GM21737 (cell line): ENCODE results near the gene WNK2.

ENCODE experiments used
- ATAC-seq: cut with Tn5 transposase; IDR thresholded peaks from one replicate; pipeline ENCODE4 v1.9.1; 2021; ENCODE audit warnings: mild to moderate bottlenecking, moderate library complexity; ENCODE audit not compliant: unreplicated experiment

The WNK2 gene

GRCh38 chr9:93198117-93198837 is 14.3 kb downstream of the WNK2 start:
- no peak for ATAC-seq

GRCh38 chr9:93198838-93199625 is 15.1 kb downstream of the WNK2 start:
- no peak for ATAC-seq

- no peak for ATAC-seq
Measured at GRCh38 chr9:93200449-93200742, 16.5 kb downstream of the WNK2 start.

- no peak for ATAC-seq
Measured at GRCh38 chr9:93200989-93201334, 17.0 kb downstream of the WNK2 start.

DNA sequence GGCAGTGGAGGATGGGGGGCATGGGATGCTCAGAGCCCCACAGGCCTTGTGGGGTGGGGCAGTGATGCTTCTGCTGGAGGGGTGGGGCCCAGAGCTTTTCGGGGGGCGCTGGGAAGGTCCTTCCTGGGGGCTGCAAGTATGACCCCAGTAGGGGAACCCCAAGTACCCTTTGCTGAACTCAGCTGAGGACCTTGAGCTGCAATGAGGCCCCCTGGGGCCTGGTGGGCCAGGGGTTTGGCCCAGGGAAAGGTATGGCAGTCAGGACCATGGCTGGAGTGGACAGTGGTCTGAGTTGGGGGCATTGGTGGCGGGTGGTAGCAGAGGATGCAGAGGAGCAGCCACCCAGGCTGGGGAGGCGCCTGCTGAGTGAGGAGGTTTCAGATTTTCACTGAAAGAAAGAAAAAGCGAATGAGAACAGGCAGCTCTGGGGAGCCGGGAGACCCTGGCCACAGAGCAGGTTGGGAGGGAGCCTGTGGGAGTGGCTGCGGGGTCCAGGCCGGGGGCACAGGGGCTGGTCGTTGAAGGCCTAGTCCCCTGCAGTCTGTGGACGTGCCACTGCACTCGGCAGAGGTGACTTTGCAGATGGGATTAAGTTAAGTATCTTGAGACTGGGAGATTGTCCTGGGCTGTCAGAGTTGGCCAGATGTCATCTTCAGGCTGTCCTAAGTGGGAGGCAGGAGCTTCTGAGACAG is 19.2 kb downstream of the WNK2 start:
- no peak for ATAC-seq

- ATAC-seq = no peak
Measured at GRCh38 chr9:93203718-93204469, 20.0 kb downstream of the WNK2 start.

- ATAC-seq = no peak
Measured at GRCh38 chr9:93204470-93205043, 20.6 kb downstream of the WNK2 start.

- no peak for ATAC-seq
Measured at GRCh38 chr9:93205045-93205768, 21.3 kb downstream of the WNK2 start.

- ATAC-seq = no peak
Measured at GRCh38 chr9:93205896-93206575, 22.1 kb downstream of the WNK2 start.

- ATAC-seq = no peak
Measured at GRCh38 chr9:93206576-93207155, 22.7 kb downstream of the WNK2 start.

DNA sequence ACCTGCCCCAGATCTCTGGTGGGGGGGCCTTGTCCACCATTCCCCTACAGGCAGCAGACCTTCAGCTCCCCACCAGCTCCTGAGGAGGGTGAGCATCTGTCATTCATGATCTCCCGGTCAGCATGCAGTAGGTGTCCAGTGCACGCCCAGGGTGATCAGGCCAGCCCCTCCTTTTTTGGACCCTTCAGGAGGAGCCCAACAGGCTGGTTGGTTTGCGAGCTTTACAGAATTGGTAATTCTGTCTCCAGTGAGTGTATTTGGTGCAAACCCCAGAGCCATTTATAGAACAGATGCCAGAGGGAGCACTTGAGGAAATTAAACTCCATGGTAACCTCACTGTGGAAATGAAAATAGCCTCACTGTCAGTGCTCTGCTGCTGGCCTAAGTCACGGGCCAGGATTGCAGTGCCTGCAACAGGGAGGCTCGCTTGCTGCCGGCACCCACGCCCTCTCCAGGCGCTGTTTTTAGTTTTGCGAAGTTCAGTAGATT is 23.4 kb downstream of the WNK2 start:
- ATAC-seq = no peak

GRCh38 chr9:93207860-93208734 is 24.2 kb downstream of the WNK2 start:
- ATAC-seq = no peak

DNA sequence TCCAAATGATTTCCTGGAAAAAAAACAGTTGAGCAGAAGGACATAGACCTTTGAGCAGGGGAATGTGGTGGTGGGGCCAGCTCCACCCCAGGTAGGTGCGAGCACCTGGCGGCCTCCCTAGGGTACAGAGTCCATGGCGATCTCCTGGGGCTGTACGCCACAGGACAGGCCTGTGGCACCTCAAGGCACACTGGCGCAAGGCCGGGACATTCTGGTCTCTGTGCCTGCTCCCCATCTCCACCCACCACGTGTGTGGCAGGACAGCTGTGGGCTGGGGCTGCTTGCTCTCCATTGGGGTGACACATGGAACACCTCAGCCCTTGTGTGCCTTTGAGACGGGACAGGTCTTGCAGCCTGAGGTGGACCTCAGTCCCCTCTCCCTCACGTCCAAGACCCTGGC is 25.2 kb downstream of the WNK2 start:
- no peak for ATAC-seq

DNA sequence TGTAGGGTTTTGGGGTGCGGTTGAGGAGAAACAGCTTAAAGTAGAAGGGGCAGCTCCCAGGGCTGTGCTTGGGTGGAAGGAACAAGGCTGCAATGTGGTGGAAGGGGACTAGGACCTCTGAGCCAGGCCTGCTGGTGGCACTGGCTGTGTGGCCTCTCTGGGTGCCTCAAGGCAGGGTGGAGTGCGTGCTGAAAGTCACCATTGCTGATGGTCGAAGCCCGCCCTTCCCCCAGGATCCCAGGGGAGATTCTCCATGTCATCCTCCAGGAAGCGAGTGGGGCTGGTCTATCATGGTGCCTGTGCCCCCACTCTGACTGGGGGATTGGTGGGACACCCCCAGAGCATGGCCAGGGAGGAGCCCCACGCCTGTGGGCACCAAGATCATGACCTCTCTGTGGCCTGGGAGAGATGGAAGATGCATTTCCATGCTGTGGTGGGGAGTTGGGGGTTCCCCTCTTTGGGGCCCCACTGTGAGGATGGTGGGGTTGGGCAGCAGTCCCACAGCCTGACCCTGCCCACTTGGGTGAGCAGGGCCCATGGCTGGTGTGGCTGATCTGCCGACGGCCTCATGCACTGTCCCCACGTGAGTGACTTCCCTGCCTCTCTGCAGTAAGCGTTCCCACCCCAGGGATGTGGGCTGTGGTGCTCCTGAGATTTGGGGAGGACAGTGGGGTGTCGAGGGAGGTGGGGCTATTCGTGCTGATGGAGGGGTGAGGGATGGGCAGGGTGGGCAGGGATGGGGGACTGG is 25.8 kb downstream of the WNK2 start:
- no peak for ATAC-seq

DNA sequence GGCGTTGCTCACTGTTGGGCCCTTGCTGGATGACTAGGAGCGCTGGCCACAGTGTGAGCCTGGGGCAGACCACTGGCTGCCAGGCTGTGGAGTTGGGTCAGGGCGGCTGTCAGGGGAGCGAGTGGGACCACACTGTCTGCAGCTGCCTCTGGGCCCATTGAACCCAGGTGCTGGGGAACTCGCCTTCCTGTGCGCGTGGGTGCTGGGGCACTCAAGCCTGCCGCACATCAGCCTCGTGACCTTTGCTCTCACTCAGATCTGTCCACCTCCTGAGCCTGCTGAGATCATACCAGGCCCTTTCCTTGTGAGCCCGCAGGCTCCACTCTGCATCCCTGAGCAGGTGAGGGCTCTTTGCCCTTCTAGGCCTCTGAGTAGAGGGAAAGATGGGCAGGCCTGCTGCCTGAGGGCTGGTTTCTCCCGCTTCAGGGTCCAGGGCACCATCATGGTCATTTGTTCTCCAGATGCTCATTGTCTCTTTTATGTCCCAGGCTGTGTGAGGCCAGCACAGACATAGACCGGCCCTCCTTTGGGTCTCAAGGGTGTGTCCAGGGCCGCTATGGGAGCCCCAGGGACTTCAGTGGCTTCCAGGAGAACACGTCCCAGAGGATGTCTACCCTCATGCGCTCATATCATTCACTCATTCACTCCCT is 26.5 kb downstream of the WNK2 start:
- no peak for ATAC-seq

DNA sequence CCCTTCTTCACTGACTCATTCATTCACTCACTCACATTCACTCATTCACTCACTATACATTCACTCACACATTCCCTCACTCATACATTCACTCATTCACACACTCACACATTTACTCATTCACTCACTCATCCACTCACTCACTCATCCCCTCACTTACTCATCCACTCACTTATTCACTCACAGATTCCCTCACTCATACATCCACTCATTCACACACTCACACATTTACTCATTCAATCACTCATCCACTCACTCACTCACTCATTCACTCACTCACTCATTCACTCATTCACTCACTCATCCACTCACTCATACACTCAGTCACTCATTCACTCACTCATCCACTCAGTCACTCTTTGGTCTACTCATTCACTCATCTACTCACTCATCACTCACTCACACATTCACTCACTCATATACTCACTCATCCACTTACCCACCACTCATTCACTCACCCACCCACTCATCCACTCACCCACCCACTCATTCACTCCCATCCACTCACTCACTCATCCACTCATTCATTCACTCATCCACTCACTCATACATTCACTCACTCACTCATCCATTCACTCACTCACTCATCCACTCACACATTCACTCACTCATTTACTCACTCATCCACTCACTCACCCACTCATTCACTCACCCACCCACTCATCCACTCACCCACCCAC is 27.2 kb downstream of the WNK2 start:
- no peak for ATAC-seq

DNA sequence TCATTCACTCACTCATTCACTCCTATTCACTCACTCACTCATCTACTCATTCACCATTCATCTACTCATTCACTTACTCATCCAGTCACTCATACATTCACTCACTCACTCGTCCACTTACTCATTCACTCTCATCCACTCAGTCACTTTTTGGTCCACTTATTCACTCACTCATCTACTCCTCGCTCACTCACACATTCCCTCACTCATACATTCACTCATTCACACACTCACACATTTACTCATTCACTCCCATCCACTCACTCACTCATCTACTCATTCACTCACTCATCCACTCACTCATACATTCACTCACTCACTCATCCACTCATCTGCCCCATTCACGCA is 27.7 kb downstream of the WNK2 start:
- no peak for ATAC-seq
